Chondrocyte (in vitro differentiated cells): ENCODE results near the gene IP6K2. TPM values are rescaled to one million over a fixed set of nuclear protein-coding genes. Genes with fewer than 3 reads are reported as not detected.

ENCODE experiments used
- DNase-seq: peaks from one replicate; pipeline ENCODE4 v3.0.0; 2021; ENCODE audit warnings: mixed read lengths, low spot score
- H3K27ac Mint-ChIP-seq: one replicate; pipeline ENCODE4 v1.8.0; 2021; ENCODE audit warnings: mild to moderate bottlenecking, moderate library complexity, mixed read lengths; ENCODE audit not compliant: unreplicated experiment
- H3K27me3 Mint-ChIP-seq: 2 replicates; pipeline ENCODE4 v1.8.0; 2021; ENCODE audit warnings: low read depth, mixed read lengths
- H3K36me3 Mint-ChIP-seq: 2 replicates; pipeline ENCODE4 v1.8.0; 2021; ENCODE audit warnings: low read depth, mixed read lengths
- H3K4me1 Mint-ChIP-seq: 2 replicates; pipeline ENCODE4 v1.8.0; 2021; ENCODE audit warnings: low read depth, mild to moderate bottlenecking, mixed read lengths
- H3K4me3 Mint-ChIP-seq: one replicate; pipeline ENCODE4 v1.8.0; 2021; ENCODE audit warnings: mild to moderate bottlenecking, moderate library complexity, mixed read lengths; ENCODE audit not compliant: unreplicated experiment
- H3K9me3 Mint-ChIP-seq: 2 replicates; pipeline ENCODE4 v1.8.0; 2021; ENCODE audit warnings: low read depth, mixed read lengths
- total RNA-seq: library from RNA; stranded (reverse); gene quantifications from 3 replicates; pipeline ENCODE4 v1.2.1, GENCODE V29; 2021
- TF ChIP-seq, protein P1 (sequence below): fragments of 200-600 bp; sonication (generic); IDR thresholded peaks from 2 replicates; pipeline ENCODE4 v1.5.0; 2021; ENCODE audit warnings: antibody characterized with exemption, mild to moderate bottlenecking, moderate library complexity

IP6K2 gene
- total RNA-seq, 1 donor from 2014 or later, result 68.8 TPM

DNA sequence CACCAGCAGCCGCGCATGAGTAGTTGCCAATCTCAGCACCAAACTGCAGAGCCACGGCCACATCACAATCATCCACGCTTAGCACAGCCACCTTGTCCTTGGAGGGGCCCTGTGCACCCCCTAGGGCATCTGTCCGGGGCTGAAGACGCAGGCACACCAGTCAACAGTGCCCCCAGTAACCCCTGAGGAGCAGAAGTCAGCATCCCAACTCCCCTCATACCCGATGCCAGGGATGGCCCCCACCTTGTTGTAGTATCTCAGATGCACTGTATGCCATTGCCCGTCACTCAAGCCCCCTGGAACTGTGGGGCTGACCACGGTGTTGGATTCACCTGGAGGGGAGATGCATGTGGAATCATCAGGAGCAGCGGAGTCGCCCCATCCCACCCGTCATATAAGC is 62.0 kb downstream of the IP6K2 start:
- TF ChIP-seq, protein P1, sequence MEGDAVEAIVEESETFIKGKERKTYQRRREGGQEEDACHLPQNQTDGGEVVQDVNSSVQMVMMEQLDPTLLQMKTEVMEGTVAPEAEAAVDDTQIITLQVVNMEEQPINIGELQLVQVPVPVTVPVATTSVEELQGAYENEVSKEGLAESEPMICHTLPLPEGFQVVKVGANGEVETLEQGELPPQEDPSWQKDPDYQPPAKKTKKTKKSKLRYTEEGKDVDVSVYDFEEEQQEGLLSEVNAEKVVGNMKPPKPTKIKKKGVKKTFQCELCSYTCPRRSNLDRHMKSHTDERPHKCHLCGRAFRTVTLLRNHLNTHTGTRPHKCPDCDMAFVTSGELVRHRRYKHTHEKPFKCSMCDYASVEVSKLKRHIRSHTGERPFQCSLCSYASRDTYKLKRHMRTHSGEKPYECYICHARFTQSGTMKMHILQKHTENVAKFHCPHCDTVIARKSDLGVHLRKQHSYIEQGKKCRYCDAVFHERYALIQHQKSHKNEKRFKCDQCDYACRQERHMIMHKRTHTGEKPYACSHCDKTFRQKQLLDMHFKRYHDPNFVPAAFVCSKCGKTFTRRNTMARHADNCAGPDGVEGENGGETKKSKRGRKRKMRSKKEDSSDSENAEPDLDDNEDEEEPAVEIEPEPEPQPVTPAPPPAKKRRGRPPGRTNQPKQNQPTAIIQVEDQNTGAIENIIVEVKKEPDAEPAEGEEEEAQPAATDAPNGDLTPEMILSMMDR, result no peak
- H3K27ac Mint-ChIP-seq, result no peak overlapping the region
- no peaks in the 10 kb centered on the region for H3K27me3 Mint-ChIP-seq
- peaks cover 19% of the 10 kb centered on the region for H3K36me3 Mint-ChIP-seq
- DNase-seq, result no peak
- peaks cover 5% of the 10 kb centered on the region for H3K4me1 Mint-ChIP-seq
- no peak overlapping the region for H3K4me3 Mint-ChIP-seq
- H3K9me3 Mint-ChIP-seq, result peaks cover 4% of the 10 kb centered on the region

DNA sequence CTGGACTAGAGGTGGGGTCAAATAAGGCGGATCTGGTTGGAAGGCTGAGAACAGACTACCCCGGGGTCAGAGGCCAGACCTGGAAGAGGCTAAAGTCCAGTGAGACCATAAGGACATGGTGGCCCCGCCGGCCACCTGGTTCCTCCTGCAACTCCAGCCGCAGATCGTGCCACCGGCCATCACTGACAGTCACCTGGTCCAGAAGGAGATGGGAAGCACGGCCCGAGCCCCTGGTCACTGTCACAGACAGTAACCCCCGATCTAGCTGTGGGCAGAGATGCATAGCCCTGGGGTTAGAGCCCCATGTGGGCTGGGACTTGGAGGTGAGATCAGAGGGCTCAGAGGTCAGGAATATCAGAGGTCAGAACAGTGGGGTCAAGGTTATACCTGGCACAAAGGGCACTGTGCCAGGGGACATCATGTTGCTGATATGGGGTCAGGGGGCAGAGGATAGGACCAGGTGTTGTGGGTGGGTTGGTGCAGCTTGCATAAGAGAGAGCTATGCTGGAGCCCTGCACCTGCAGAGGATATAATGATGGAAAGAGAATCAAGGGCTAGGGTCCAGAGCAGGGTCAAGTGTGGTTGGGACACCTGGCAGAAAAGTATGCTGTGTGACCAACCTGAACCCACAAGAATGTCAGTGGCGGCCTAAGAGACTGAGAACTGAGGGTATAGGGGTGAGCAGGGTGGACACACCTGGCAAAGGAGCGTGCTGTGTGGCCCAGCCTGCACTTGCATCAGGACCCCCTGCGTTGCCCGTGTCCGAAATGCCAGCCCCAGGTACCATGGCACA is 63.9 kb downstream of the IP6K2 start:
- Mint-ChIP-seq H3K27ac (no peak overlapping the region), H3K27me3 (no peaks in the 10 kb centered on the region), H3K36me3 (peaks cover 17% of the 10 kb centered on the region), H3K9me3 (no peaks in the 10 kb centered on the region), H3K4me1 (peaks cover 5% of the 10 kb centered on the region), H3K4me3 (no peak overlapping the region)
- no peak for DNase-seq
- TF ChIP-seq, protein P1, result no peak

DNA sequence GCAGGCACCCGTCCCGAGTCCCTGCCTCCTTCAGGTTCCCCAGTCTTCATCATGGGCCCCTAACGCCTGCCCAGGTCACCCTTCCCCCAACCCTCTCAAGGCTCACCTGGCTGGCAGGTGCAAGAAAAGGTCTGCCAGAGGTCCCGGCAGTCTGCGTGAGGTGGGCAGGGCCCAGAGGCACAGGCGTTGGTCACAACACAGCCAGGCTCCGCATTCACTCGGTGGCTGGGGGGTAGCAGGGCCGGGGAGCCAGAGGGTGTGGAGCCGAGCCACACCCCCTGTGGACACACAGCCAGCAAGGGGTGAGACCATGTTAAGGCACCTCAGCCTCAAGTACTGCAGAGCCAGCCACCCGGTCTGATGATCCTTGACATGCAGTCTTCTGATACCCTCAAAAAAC is 65.2 kb downstream of the IP6K2 start:
- Mint-ChIP-seq H3K27ac (no peak overlapping the region), H3K36me3 (peaks cover 18% of the 10 kb centered on the region), H3K27me3 (no peaks in the 10 kb centered on the region), H3K9me3 (no peaks in the 10 kb centered on the region), H3K4me3 (no peak overlapping the region), H3K4me1 (peaks cover 5% of the 10 kb centered on the region)
- DNase-seq, result no peak
- TF ChIP-seq, protein P1, result no peak

DNA sequence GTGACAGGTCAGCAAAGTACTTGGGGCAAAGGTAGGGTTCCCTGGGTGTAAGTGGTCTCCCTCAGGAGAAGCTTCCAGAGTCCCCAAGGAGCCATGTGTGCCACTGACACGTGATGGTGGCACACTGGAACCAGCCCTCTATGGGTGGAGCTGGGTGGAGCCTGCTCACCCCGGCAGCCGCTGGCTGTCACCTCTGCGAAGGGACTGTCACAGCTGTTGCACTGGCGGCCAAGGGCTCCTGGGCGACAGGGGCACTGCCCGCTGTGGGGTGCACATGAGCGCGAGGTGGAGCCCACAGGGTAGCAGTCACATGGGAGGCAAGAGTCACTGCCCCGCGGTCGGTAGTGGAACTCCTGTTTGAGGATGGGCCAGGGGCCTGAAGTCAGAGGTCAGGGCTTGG is 66.3 kb downstream of the IP6K2 start:
- DNase-seq, result no peak
- Mint-ChIP-seq H3K4me1 (peaks cover 5% of the 10 kb centered on the region), H3K36me3 (peaks cover 22% of the 10 kb centered on the region), H3K27me3 (no peaks in the 10 kb centered on the region), H3K4me3 (no peak overlapping the region), H3K9me3 (no peaks in the 10 kb centered on the region), H3K27ac (no peak overlapping the region)
- TF ChIP-seq, protein P1, result no peak

DNA sequence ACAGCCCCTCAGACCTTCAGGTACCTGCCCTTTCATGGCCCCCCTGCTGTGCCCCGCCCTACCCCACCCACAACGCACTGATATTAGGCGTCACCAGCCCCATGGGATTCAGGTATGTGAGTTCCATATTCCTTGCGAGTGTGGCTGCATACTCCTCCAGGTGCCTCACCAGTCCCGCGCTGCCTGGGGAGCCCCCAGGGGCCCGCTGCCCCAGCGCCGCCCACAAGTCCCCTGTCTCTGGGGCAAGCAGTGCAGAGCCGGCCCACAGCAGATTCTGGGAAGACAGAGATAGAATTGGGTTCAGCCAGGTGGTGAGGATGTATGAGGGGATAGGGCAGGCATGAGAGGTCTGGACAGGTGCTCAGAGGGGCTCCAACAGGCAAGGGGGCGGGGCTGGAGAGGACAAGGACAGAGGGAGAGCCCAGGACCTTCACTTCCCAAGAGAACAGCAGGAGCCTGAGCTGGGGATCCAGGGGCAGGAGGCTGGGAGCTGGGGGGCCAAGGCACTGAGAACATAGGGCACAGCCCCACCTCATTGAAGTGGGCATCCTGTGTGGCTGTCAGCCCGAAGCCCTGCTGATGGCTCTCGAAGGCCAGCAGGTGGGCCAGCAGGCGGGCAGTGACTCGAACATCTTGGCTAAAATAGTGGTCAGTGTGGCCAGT is 68.7 kb downstream of the IP6K2 start:
- TF ChIP-seq, protein P1, result no peak
- Mint-ChIP-seq H3K4me1 (no peaks in the 10 kb centered on the region), H3K9me3 (no peaks in the 10 kb centered on the region), H3K36me3 (peaks cover 22% of the 10 kb centered on the region), H3K27me3 (no peaks in the 10 kb centered on the region), H3K27ac (no peak overlapping the region), H3K4me3 (no peak overlapping the region)
- no peak for DNase-seq
